Activated CD4-positive, alpha-beta T cell treated with anti-CD3 and anti-CD28 coated beads for 1 hour (primary cell): ENCODE measurements around the gene AP5B1.
"Not testable (repeated sequence)": the region's sequence is repeated elsewhere in the genome, so short reads cannot be mapped to it uniquely, and the experiment has no call there.

Experiments
- DNase-seq: peaks from one replicate; pipeline ENCODE4 v3.0.0-alpha.2; 2020

The AP5B1 gene

DNA sequence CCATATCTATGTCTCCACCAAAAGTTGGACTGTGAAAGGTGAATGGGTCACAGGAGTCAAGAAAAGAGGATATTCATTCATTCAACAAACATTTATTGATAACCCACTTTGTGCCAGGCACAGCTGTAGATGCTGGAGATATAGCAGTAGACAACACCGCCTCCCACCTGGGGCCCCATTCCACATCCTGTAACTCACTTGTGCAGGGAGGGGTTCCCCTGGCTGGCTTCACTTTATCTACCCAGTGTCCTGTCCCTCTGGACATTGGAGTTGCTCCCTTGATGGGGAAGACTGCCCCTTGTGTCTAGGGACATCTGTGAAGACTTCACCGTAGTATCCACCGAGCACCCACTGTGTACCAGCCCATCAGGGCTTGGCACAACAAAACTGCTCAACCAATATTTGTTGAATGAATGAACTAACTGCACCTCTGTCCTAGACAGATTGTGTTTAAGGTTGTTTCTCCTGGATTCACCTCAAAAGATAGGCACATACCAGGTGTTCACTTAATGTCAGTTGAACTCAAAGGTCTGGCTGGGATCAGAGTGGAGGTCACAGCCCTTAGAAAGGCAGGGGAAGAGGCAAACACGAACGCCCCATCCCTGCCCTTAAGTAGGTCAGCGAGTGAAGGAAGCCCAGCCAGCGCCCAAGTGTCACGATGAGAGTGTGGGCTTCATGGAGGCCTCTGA lies 4.7 kb upstream of the AP5B1 start:
- no peak for DNase-seq

DNA sequence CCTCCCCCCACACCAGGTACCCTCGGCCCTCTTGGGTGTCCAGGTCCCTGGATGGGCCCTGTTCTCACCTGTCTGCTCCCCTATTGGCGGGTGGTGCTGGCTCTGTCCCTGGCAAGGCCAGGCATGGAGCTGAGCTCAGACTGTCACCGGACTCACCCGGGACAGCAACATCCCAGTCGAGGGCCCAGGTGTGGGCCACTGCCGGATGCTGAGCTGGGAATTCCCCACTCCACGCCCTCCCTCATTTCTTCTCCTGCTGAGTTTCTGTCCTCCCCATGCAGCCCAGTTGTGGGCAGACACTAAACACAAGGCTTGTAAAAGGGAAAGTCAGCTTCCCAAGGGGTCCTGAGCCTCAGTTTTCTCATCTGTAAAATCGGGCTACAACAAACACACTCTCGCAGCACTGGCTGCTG lies 2.0 kb upstream of the AP5B1 start:
- no peak for DNase-seq

DNA sequence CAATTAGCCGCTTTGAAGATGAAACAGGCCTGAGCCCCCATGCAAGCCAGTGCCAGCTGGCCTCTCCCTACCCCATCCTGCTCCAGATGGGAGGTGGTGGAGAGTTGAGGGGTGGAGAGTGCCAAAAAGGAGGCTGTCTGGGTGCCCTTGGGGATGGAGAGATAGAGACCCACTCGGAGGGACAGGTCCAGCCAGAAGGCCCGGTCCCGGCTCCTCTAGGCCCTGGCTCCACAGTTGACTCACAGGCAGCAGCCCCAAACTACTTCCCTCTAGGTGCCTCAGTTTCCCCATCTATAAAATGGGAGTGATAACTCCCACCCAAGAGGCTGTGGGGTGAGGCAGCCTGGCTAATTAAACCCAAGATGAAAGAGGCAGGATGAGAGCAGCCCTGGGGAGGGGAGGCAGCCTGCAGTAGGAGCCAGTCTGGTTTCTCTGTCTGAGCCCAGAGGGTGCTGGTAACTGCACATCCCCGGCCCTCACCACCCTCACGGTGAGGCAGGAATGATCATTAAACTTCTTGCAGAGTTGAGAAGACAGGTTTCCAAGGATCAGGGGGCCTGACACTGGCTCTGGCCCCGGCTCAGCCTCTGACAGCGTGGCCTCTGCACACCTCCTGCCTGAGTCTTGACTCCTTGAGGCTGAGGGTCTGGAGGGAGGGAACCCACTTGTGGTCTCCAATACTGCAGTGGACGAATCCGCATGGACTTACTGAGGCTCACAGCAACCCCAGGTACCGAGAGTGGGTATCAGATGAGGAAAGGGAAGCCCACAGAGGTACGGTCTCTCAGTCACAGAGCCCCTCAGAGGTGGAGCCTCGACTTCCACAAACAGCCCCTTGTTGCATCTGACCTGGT lies 1.4 kb upstream of the AP5B1 start:
- DNase-seq, result no peak

- no peak for DNase-seq
Measured at GRCh38 chr11:65781152-65781961, 581 bp upstream of the AP5B1 start.

DNA sequence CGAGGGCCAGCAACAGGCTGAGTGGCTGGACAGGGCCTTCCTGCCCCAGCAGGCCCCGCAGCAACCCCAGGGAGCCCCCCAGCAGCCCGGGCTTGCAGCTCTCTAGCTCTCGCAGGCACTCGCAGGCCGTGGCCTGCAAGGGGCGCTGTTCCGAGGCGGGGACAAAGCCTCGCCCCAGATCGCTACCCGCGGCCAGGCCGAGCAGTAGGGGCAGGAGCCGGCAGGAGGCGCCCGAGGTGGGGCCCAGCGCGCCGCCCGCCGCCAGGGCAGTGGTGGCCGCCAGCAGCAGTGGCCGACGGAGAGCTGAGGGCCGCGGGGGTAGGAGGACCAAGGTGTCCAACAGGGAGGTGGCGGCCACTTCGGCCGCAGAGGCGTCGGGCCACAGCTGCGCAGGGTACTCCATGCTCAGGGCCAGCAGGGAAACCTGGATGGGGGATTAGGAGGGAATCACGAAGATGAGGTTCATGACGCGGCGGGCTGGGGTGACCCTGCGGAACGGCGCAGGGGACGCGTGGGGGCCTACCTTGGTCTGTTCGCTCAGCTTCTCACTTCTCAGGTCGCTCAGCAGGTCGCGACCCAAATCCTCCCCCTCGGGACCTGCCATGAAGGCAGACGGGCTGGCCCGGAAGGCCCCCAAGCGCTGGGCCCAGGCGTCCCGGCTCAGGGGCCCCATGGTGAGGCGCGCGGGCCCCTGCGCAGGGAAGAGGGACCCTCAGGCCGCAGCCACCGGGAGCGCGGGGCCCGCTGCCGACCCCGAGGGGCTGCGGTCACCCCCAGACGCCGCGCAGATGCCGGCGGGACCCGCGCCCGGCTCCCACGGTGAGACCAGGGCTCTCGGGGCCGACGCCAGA lies 632 bp downstream of the AP5B1 start:
- peak; percentile 57 for DNase-seq

- no peak for DNase-seq
Measured at GRCh38 chr11:65779669-65779918, 1.2 kb downstream of the AP5B1 start.

DNA sequence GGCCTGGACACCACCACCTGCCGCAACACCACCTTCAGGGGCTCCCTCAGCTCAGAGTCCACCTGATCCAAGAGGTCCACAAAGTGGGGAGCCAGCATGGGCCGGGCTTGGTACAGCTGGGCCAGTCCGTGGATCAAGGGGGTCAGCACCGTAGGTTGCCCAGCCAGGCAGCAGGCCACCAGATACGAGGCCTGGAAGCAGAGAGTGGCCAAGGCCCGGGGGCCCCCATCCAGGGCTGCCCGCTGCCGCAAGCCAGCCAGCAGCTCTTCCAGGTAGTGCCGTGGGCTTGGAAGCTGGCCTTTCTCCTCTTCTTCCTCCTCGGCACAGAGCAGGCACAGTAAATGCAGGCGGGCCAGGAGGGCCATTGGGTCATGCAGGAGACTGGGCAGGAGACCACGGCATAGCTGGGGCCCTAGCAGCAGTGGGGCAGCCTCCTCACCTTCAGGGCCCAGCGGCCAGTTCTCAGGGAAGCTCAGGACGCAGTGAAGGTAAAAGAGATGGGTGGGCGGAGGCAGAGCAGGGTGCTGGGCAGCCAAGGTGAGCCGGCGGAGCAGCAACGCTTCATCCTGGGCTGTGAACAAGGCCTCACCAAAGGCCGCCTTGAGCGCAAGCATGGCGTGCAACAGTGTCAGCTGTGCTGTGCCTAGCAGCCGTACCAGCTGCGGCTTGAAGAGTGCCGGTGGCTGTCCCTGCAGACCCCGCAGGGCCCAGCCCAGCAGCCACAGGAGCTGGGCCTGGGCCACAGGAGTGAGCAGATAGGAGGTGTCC lies 1.7 kb downstream of the AP5B1 start:
- DNase-seq, result no peak

DNA sequence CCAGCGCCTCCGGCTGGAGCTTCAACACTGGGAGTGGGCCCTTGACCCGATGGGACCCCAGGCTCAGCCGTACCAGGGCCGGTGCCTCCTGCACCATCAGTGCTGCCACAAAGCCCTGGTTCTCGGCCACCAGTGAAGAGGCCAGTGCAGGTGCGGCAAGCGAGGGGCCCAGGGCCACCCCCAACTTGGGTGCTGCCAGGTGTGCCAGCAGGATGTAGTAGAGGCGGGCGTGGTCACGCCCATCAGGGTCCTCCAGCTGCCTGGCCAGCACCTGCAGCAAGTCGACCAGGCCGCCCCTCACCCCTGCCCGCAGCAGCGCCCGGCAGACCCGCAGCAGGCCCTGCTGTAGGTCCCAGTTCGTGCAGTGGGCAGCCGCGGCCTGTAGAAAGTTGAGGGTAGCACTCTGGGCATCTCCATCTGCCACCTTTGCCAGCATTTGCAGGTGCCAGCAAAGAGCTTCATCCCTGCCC lies 2.3 kb downstream of the AP5B1 start:
- no peak for DNase-seq

DNA sequence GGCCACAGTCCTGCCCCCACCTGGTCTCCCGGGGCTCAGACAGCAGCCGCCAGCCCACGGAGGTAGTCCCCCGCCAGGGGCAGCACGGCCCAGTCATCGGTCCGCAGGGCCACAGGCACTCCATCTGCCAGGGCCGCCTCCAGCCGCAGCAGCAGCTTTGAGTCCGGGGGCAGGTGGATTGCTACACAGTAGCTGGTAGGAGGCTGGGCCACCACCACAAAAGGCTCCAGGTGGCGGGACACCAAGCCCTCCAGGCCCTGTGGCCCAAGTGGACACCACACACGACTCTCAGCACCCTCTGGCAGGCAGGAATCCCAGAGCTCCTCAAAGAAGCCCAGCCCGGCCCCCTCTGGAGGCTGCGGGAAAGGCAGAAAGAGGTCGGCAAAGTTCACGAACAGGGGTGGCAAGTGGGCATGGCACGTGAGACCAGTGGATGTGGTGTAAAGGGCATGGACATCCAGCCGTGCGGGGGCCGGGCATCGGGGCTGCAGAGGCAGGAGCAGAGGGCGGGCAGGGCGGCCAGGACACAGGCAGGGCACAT lies 2.9 kb downstream of the AP5B1 start:
- no peak for DNase-seq

DNA sequence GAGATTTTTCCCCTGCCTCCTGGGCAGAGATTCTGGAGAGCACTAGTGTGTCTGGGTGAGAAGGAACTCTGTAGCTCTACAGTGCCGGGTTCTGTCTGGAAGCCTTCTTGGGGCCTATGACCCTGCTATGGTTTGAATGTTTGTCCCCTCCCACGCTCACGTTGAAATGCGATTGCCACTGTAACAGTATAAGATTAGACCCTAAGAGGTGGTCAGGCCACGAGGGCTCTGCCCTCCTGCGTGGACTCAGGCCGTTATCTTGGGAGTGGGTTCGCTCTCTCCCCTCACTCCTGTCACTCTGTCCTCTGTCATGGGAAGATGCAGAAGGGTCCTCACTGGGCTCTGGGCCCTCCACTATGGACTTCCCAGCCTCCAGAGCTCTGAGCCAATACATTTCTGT lies 3.5 kb downstream of the AP5B1 start:
- no peak for DNase-seq

DNA sequence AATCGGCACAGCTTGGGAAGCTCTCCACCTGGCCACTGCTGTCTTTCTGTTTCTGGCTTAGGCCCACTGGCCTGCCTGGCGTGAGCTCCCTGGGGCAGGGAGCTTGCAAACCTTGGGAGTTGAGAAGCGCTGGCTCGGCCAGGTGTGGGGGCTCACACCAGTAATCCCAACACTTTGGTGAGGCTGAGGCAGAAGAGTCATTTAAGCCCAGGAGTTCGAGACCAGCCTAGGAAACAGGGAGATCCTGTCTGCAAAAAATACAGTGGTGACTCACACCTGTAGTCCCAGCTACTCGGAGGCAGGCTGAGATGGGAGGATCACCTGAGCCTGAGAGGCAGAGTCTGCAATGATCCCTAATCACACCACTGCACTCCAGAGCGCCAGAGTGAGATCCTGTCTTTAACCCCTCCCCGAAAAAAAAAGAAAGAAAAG lies 4.0 kb downstream of the AP5B1 start:
- no peak for DNase-seq

DNA sequence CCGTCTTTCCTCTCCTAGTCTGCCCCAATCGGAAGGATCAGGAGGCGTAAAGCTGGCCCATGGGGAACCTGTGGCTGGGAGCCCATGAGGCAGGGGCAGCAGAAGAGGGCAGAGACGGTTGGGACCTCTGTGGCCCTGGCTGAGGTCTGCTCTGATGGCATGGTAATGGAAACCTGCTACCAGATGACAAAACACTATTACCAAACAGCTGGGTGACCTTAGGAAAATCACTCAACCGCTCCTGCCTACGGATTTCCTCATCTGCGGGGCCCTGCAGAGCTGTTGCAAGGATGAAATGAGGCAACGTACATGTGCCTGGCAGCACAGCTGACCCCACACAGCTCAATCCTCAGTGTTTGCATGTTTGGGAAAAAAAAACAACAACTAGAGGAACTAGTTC lies 4.6 kb downstream of the AP5B1 start:
- no peak for DNase-seq

- no peak for DNase-seq
Measured at GRCh38 chr11:65774525-65775306, 6.1 kb downstream of the AP5B1 start.

DNA sequence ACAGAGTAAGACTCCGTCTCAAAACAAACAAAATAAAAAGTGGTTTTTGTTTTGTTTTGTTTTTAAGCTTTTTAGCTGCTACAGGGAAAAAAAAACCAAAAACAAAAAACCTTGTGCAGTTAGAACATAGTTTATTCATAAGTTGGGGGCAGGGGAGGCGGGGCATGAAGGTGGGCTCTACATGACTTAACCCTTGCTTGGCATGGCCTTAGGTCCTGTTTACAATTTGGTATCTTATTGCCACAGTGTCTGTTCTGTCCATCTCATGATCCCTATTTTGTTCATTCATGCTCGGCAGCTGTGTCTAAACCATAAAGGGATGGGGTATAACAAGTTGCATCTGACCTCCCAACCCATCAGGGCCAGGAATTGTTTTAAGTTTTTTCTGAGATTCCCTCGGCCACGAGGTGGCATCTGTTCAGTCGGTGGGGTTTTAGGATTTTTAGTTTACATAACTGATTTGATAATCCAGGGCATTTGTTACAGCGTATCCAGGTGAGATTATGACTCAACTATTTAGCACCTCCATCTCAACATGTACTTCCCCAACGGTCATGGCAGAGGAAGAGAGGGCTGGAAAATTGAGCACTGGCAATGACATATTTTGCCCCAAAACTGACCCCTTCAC lies 6.9 kb downstream of the AP5B1 start:
- DNase-seq, result no peak

DNA sequence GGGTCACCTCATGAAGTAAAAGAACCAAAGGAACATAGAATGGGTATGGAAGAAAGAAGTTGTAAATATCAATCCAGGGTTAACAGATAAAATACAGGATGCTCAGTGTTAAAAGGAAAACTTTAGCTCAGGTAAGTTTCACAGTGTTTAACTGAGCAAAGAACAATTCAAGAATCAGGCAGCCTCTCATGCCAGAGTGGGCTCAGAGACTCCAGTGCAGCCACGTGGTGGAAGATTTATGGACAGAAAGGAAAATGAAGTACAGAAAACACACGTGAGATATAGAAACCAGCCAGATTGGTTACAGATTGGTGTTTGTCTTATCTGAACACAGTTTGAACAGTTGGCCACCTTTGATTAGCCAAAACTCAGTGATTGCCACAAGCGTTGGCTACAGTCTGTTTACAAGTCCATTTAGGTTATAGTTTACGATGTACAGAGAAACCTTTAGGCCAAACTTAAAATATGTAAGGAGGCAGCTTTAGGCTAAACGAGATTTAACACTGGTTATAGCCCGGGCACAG lies 9.1 kb downstream of the AP5B1 start:
- DNase-seq, result no peak

DNA sequence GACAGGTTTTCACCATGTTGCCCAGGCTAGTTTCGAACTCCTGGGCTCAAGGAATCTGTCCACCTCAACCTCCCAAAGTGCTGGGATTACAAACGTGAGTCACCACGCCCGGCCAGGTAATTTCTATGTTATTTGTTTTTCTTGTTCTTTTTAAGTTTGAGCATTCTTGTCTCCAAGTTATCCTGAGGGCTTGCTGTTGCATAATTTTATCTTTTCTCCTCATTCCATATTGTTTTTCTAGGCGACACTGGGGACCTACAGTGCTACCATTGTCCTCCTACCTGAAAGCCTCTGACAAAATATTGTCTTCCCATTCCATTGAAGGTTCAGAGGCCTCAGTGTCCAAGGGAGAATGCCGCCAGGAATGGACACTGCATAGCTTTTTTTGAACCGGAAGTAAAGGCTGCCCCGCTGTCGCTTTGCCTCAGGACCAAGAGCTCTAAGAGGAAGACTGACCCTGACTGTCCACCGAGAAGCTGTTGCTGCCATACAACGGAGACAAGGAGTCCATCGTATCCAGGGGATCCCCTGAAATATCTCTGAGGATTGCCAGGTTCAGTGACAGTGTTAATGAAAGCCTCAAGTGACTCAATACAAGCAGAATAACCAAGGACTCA lies 9.7 kb downstream of the AP5B1 start:
- no peak for DNase-seq

GRCh38 chr11:65767806-65768205 lies 13.0 kb downstream of the AP5B1 start:
- not testable (repeated sequence) for DNase-seq

- DNase-seq, result no peak
Measured at GRCh38 chr11:65767406-65767805, 13.4 kb downstream of the AP5B1 start.

- DNase-seq, result no peak
Measured at GRCh38 chr11:65766535-65766934, 14.2 kb downstream of the AP5B1 start.

DNA sequence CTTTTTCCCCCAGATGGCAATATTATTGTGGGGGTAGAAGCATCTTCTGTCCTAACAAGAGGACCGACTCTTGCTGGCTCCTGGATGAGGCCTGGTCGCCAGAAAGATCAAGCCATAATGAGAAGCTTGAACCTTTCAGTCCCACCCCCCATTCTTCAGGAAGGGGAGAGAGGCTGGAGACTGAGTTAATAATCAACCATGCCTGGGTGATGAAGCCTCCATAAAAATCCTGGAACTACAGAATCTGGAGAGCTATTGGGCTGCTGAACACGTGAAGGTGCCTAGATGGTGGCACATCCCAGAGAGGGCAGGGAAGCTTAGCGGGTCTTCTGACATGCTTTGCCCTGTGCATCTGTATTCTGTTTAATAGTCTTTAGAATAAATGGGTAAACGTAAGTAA lies 16.3 kb downstream of the AP5B1 start:
- no peak for DNase-seq
